ENCODE data around the gene CCL8.

GRCh38 chr17:34299027-34299426, 20.2 kb upstream of the CCL8 start:
- no peak for TF ChIP-seq EZH2 (IDR thresholded peaks at IDR 0.05; ENCODE audit: insufficient read depth, poor library complexity, severe bottlenecking)
- no peak for TF ChIP-seq EZH2phosphoT487 (IDR thresholded peaks at IDR 0.05; ENCODE audit: insufficient read depth, low read depth)
